Measurements from ENCODE around the gene CYB561D1. TPM values are rescaled to one million over a fixed set of nuclear protein-coding genes. Genes with fewer than 3 reads are reported as not detected.

The CYB561D1 gene
- total and polyA plus RNA-seq, 2 of the 13 experiments (the other 11 are each of a cell fraction or from before 2014, with no cell fraction given) = 3.9 to 4.1 TPM

GRCh38 chr1:109490934-109491302 is 3.0 kb upstream of the CYB561D1 start:
- in situ Hi-C loops (cut with HindIII; ENCODE audit: extremely low pct_ligation_motif_present, low pct_unique_long_range_greater_than_20kb) (loop anchor here (5.0 kb wide), 1 partner anchor 41 kb away; no protein-coding TSS in a partner anchor), intact Hi-C loops (cut with micrococcal nuclease; ENCODE audit: unreplicated experiment) (loop anchor here (5.0 kb wide), 1 partner anchor 64 kb away; the partner anchor contains the start of gene PSMA5)
- ChIA-PET POLR2A (interaction anchor here (1.4 kb wide), 1 partner anchor 41 kb away, joined by 18 read pairs; no protein-coding TSS in a partner anchor), CTCF (ENCODE audit: low intra/inter-chr PET ratio, low total read pairs) (interaction anchor here (1.8 kb wide), 1 partner anchor 41 kb away, joined by 45 read pairs; no protein-coding TSS in a partner anchor)
- Histone ChIP-seq H4K20me1 (ENCODE audit: insufficient read depth, low read length) (no peaks in the 10 kb centered on the region), H3K27me3 (ENCODE audit: control insufficient read depth in 1 of 2, insufficient read depth in 2 of 2, low read length in 2 of 2) (no peaks in the 10 kb centered on the region), H3K4me1 (ENCODE audit: insufficient read depth, low read length) (peaks cover 18% of the 10 kb centered on the region), H3K9ac (ENCODE audit: insufficient read depth, low read depth, low read length) (no peak overlapping the region), H3K9me3 (ENCODE audit: low read length) (no peaks in the 10 kb centered on the region), H3K79me2 (ENCODE audit: insufficient read depth, low read length) (no peaks in the 10 kb centered on the region), H3K27ac (ENCODE audit: extremely low read length, insufficient read depth, low read length) (no peak overlapping the region), H2AFZ (ENCODE audit: low read length) (no peak overlapping the region), H3K4me2 (ENCODE audit: low read depth, low read length) (no peak overlapping the region), H3K36me3 (replicated peaks in 1 of 2; ENCODE audit: control insufficient read depth in 1 of 2, insufficient read depth in 2 of 2, low read length in 2 of 2) (peaks cover 1 to 2% of the 10 kb centered on the region in 2 experiments; a peak in 2 of 5 replicates), H3K4me3 (replicated peaks in 1 of 3; ENCODE audit: insufficient read depth in 1 of 3, low read depth in 2 of 3, low read length in 3 of 3) (no peak overlapping the region)
- ATAC-seq (no peak), DNase-seq (ENCODE audit: low spot score) (no peak), FAIRE-seq (no peak)
- no TSS peak for BruUV-seq (replicated peaks)
- WGBS (ENCODE audit: low lambda C conversion rate) = 97% methylated on average over 4 of the region's 11 CpGs
- TF ChIP-seq ZNF777 (CRISPR knock-in tag; IDR thresholded peaks at IDR 0.05) (no peak), ZNF230 (CRISPR knock-in tag; IDR thresholded peaks at IDR 0.05) (no peak), ZFP41 (CRISPR knock-in tag; IDR thresholded peaks at IDR 0.05; ENCODE audit: borderline replicate concordance) (no peak), ZNF335 (CRISPR knock-in tag; IDR thresholded peaks at IDR 0.05) (no peak), ZNF562 (CRISPR knock-in tag; IDR thresholded peaks at IDR 0.05; ENCODE audit: borderline replicate concordance) (no peak), LCORL (IDR thresholded peaks at IDR 0.05) (no peak), LCORL (CRISPR knock-in tag; IDR thresholded peaks at IDR 0.05) (no peak), KAT7 (CRISPR knock-in tag; IDR thresholded peaks at IDR 0.05; ENCODE audit: borderline replicate concordance) (no peak), ATF5 (CRISPR knock-in tag; IDR thresholded peaks at IDR 0.05; ENCODE audit: low read depth) (no peak)
